ENCODE data around the gene KCNE4.

DNA sequence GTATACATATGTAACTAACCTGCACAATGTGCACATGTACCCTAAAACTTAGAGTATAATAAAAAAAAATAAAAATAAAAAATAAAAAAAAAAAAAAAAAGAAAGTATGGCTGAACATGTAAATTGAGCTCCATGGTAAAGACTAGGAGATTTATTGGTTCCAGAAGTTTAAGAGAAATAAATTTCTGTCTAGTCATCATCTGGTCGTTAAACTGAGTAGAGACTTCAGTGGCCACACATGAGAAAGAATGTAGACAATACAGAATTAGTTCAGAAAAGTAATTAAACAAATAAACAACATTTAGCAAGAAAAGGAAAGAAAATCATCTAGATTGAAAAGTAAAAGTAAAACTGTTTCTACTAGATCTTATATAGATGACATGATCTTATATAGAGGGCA lies 12.4 kb upstream of the KCNE4 start:
- no peak for TF ChIP-seq CTCF (conservative IDR thresholded peaks at IDR 0.05 in 1 of 2, IDR thresholded peaks at IDR 0.05 in 1 of 2; ENCODE audit: low read depth in 1 of 2, low read length in 2 of 2)
- no peak for TF ChIP-seq EZH2 (IDR thresholded peaks at IDR 0.05; ENCODE audit: low read length, missing control alignments)

Data from fibroblast of lung (primary cell).